ENCODE results near the gene CLASP1.

- TF ChIP-seq CTCF (IDR thresholded peaks at IDR 0.05), result no peak
- TF ChIP-seq EZH2phosphoT487 (IDR thresholded peaks at IDR 0.05), result no peak
Observed at GRCh38 chr2:121358291-121358690, 291.0 kb downstream of the CLASP1 start.
